Thyroid gland (tissue), 4 donors: ENCODE data around the gene EFR3B. TPM values are rescaled to one million over a fixed set of nuclear protein-coding genes. Genes with fewer than 3 reads are reported as not detected.

ENCODE experiments used
- DNase-seq, 2 donors: peaks; one replicate each; pipeline ENCODE4 v3.0.0-alpha.2; 2019
- H3K27ac ChIP-seq, 3 donors: fragments of 200-600 bp; sonication (generic); 1 replicate in 2 of 3; 2 replicates in 1 of 3; pipeline ENCODE4 v1.5.1; 2016 to 2019; ENCODE audit warnings: mild to moderate bottlenecking in 1 of 3, moderate library complexity in 1 of 3
- H3K27me3 ChIP-seq: fragments of 200-600 bp; sonication (generic); one replicate; pipeline ENCODE4 v1.5.1; 2019
- H3K36me3 ChIP-seq, 2 donors: fragments of 200-600 bp; sonication (generic); one replicate each; pipeline ENCODE4 v1.5.1; 2016 to 2019
- H3K4me1 ChIP-seq, 2 donors: fragments of 200-600 bp; sonication (generic); one replicate each; pipeline ENCODE4 v1.5.1; 2017 to 2019
- H3K4me3 ChIP-seq, 3 donors: fragments of 200-600 bp; sonication (generic); replicated peaks in 1 of 3; 1 replicate in 2 of 3; 2 replicates in 1 of 3; pipeline ENCODE4 v1.5.1; 2016; ENCODE audit warnings: mild to moderate bottlenecking in 1 of 3
- H3K9me3 ChIP-seq: fragments of 200-600 bp; sonication (generic); one replicate; pipeline ENCODE4 v1.5.1; 2017
- POLR2A ChIP-seq, 2 donors: fragments of 450-650 bp; IDR thresholded peaks; one replicate each; pipeline ENCODE4 v1.6.1; 2017; ENCODE audit warnings: antibody characterized with exemption in 2 of 2, mild to moderate bottlenecking in 2 of 2, moderate library complexity in 1 of 2
- WGBS, 2 donors: methylation state at CpG; one replicate each; pipeline ENCODE4 v1.1.5; 2017; 5-methylcytosine and 5-hydroxymethylcytosine counted together
- intact Hi-C: fragments of 100-400 bp; cut with DNase I; formaldehyde crosslinking; loops from one replicate; pipeline ENCODE4 v1.15.1; 2023
- total RNA-seq, 4 donors: library from RNA; depleted of rRNA; stranded (reverse); fragments of >200 nt; gene quantifications; one replicate each; pipeline ENCODE4 v1.2.3, GENCODE V29; 2016
- TF ChIP-seq, protein P1 (sequence below), 6 experiments: fragments of 200-600 bp in 3 of 6; fragments of 450-650 bp in 3 of 6; sonication (generic) in 3 of 6; IDR thresholded peaks; one replicate each; pipeline ENCODE4 v1.5.1; 2016 to 2019; ENCODE audit warnings: antibody characterized with exemption in 6 of 6, mild to moderate bottlenecking in 2 of 6, inconsistent platforms in 1 of 6, moderate library complexity in 1 of 6

EFR3B gene
- total RNA-seq, 4 donors from 2014 or later = 17.3 to 21.5 (median 20.0) TPM

GRCh38 chr2:25062511-25062917 lies 20.6 kb downstream of the EFR3B start:
- Histone ChIP-seq H3K4me1 (peaks cover 0 to 9% of the 10 kb centered on the region in 2 donors), H3K4me3 (no peak overlapping the region), H3K27me3 (no peaks in the 10 kb centered on the region), H3K36me3 (no peaks in the 10 kb centered on the region), H3K27ac (no peak overlapping the region), H3K9me3 (no peaks in the 10 kb centered on the region)
- TF ChIP-seq POLR2A (IDR thresholded peaks at IDR 0.05) = no peak
- TF ChIP-seq, protein P1, sequence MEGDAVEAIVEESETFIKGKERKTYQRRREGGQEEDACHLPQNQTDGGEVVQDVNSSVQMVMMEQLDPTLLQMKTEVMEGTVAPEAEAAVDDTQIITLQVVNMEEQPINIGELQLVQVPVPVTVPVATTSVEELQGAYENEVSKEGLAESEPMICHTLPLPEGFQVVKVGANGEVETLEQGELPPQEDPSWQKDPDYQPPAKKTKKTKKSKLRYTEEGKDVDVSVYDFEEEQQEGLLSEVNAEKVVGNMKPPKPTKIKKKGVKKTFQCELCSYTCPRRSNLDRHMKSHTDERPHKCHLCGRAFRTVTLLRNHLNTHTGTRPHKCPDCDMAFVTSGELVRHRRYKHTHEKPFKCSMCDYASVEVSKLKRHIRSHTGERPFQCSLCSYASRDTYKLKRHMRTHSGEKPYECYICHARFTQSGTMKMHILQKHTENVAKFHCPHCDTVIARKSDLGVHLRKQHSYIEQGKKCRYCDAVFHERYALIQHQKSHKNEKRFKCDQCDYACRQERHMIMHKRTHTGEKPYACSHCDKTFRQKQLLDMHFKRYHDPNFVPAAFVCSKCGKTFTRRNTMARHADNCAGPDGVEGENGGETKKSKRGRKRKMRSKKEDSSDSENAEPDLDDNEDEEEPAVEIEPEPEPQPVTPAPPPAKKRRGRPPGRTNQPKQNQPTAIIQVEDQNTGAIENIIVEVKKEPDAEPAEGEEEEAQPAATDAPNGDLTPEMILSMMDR (IDR thresholded peaks at IDR 0.05) = no peak
- DNase-seq = no peak
- intact Hi-C loops = no loop called here
- 72 to 81% methylated on average over 9 of the region's 11 CpGs for WGBS, 2 donors

GRCh38 chr2:25063876-25064660 lies 22.2 kb downstream of the EFR3B start:
- peaks cover 0 to 9% of the 10 kb centered on the region in 2 donors for H3K4me1 ChIP-seq
- no peaks in the 10 kb centered on the region for H3K36me3 ChIP-seq
- H3K4me3 ChIP-seq = no peak overlapping the region
- no peaks in the 10 kb centered on the region for H3K27me3 ChIP-seq
- DNase-seq = no peak
- no peaks in the 10 kb centered on the region for H3K9me3 ChIP-seq
- no peak for TF ChIP-seq POLR2A (IDR thresholded peaks at IDR 0.05)
- TF ChIP-seq, protein P1 (IDR thresholded peaks at IDR 0.05) = no peak
- H3K27ac ChIP-seq = no peak overlapping the region
- intact Hi-C loops = no loop called here
- WGBS, 2 donors = 74 to 78% methylated on average over 13 of the region's 13 CpGs

DNA sequence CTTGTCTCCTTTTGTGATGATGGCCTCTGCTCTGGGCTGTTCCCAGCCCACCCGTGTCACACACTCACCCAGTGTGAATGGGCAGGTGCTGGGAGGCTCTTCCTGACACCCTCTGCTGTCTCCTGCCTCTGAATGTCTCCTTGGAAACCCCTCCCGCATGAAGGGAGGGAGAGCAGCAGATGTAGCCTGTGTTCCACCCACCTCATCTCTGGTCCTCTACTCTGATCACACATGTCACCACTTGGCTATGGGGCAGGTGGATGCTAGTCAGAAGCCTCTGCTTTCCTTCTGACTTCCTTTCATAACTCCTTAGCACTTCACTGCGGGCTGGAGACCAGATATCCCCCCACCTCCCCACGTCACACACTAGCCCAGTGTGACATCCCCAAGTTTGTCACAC lies 23.9 kb downstream of the EFR3B start:
- Histone ChIP-seq H3K4me1 (peaks cover 0 to 9% of the 10 kb centered on the region in 2 donors), H3K27ac (no peak overlapping the region), H3K36me3 (no peaks in the 10 kb centered on the region), H3K9me3 (no peaks in the 10 kb centered on the region), H3K4me3 (no peak overlapping the region), H3K27me3 (no peaks in the 10 kb centered on the region)
- TF ChIP-seq POLR2A (IDR thresholded peaks at IDR 0.05) = no peak
- TF ChIP-seq, protein P1 (IDR thresholded peaks at IDR 0.05) = no peak
- intact Hi-C loops = no loop called here
- 94% methylated on average over 4 of the region's 4 CpGs for WGBS, 2 donors
- DNase-seq = no peak

DNA sequence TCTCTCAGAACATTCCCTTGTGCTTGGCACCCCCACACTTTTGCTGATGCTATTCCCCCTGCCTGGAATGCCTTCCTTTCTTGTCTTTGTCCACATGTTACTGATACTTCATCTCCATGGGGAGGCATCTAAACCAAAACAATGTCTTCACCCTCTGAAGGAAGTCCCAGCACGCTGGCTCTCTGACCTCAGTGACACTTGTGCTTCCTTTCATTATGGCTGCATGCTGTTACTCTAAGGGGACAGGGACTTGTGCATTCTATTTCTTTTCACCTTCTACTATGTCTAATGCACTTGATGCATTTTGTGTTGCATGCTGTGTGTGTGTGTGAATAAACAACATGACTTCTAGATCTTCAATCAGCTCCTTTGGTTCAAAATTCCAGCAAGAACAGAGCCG lies 24.6 kb downstream of the EFR3B start:
- H3K4me3 ChIP-seq = no peak overlapping the region
- 93 to 94% methylated on average over 2 of the region's 2 CpGs for WGBS, 2 donors
- intact Hi-C loops = no loop called here
- peaks cover 0 to 9% of the 10 kb centered on the region in 2 donors for H3K4me1 ChIP-seq
- no peaks in the 10 kb centered on the region for H3K36me3 ChIP-seq
- no peak for TF ChIP-seq POLR2A (IDR thresholded peaks at IDR 0.05)
- TF ChIP-seq, protein P1 (IDR thresholded peaks at IDR 0.05) = no peak
- H3K27me3 ChIP-seq = no peaks in the 10 kb centered on the region
- no peak overlapping the region for H3K27ac ChIP-seq
- no peak for DNase-seq
- H3K9me3 ChIP-seq = no peaks in the 10 kb centered on the region

DNA sequence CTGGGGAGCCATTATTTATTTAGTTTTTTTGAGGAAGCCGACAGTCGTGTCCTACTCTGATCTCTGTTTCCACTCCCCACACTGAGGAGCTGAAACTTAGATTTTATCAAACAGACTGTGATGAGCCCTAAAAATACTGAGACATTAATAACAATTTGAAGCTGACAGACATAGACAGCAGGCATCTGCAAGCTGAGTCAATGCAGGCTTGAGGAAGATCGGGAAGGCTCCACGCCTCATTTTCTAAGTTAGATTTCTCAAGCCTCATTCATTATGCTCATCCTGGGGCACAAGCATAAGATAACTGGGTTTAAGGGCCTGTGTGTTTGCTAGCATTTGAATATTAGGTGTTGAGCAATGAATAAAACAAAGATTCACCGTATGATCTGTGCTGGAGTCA lies 26.3 kb downstream of the EFR3B start:
- H3K4me3 ChIP-seq = no peak overlapping the region
- DNase-seq = no peak
- H3K4me1 ChIP-seq = peaks cover 12 to 26% of the 10 kb centered on the region in 2 donors
- no peaks in the 10 kb centered on the region for H3K36me3 ChIP-seq
- WGBS, 2 donors = 88 to 91% methylated on average over 5 of the region's 5 CpGs
- intact Hi-C loops = no loop called here
- H3K27ac ChIP-seq = no peak overlapping the region
- no peak for TF ChIP-seq POLR2A (IDR thresholded peaks at IDR 0.05)
- TF ChIP-seq, protein P1 (IDR thresholded peaks at IDR 0.05) = no peak
- H3K9me3 ChIP-seq = no peaks in the 10 kb centered on the region
- H3K27me3 ChIP-seq = no peaks in the 10 kb centered on the region
